GM10847 (cell line): ENCODE measurements around the gene PLEKHA6.

ENCODE experiments used
- POLR2A ChIP-seq: IDR thresholded peaks from 2 replicates; pipeline ENCODE4 v1.6.1; 2011; ENCODE audit not compliant: insufficient read length; ENCODE audit errors: extremely low read depth

The PLEKHA6 gene

GRCh38 chr1:204201348-204202040 lies 158.2 kb downstream of the PLEKHA6 start:
- TF ChIP-seq POLR2A: no peak

- no peak for TF ChIP-seq POLR2A
Measured at GRCh38 chr1:204199579-204199978, 160.2 kb downstream of the PLEKHA6 start.

GRCh38 chr1:204198348-204199340 lies 161.1 kb downstream of the PLEKHA6 start:
- no peak for TF ChIP-seq POLR2A

- no peak for TF ChIP-seq POLR2A
Measured at GRCh38 chr1:204197068-204197467, 162.7 kb downstream of the PLEKHA6 start.

- TF ChIP-seq POLR2A: no peak
Measured at GRCh38 chr1:204196068-204196795, 163.5 kb downstream of the PLEKHA6 start, which contains the start of gene KISS1. TSS of gene KISS1 (minus strand) at chr1:204196491. CDS start at chr1:204192876, 3,615 bp downstream.

- TF ChIP-seq POLR2A: no peak
Measured at GRCh38 chr1:204194771-204195170, 165.0 kb downstream of the PLEKHA6 start.

- no peak for TF ChIP-seq POLR2A
Measured at GRCh38 chr1:204194080-204194479, 165.6 kb downstream of the PLEKHA6 start.

GRCh38 chr1:204192589-204193352 lies 167.0 kb downstream of the PLEKHA6 start:
- TF ChIP-seq POLR2A: no peak

GRCh38 chr1:204192046-204192445 lies 167.7 kb downstream of the PLEKHA6 start:
- TF ChIP-seq POLR2A: no peak

GRCh38 chr1:204191456-204191855 lies 168.3 kb downstream of the PLEKHA6 start:
- TF ChIP-seq POLR2A: no peak

GRCh38 chr1:204190212-204191211 lies 169.2 kb downstream of the PLEKHA6 start:
- TF ChIP-seq POLR2A: no peak

- no peak for TF ChIP-seq POLR2A
Measured at GRCh38 chr1:204188959-204189639, 170.6 kb downstream of the PLEKHA6 start.

- no peak for TF ChIP-seq POLR2A
Measured at GRCh38 chr1:204186597-204186996, 173.1 kb downstream of the PLEKHA6 start.
